H1 (cell line): Measurements from ENCODE around the gene PGLYRP2. TPM values are rescaled to one million over a fixed set of nuclear protein-coding genes. Genes with fewer than 3 reads are reported as not detected.

Experiments used
- BACH1 ChIP-seq: IDR thresholded peaks from 2 replicates; pipeline ENCODE4 v1.6.1; 2012; ENCODE audit warnings: low read length, improper control_type of control experiment
- CTBP2 ChIP-seq: IDR thresholded peaks from 2 replicates; pipeline ENCODE4 v1.7.0; 2011; ENCODE audit warnings: borderline replicate concordance, mild to moderate bottlenecking, moderate library complexity, mixed read lengths, low read length; ENCODE audit not compliant: insufficient read depth, insufficient read length
- KDM1A ChIP-seq: fragments of 200-600, 300-600 bp; sonication (generic); IDR thresholded peaks from 2 replicates; pipeline ENCODE4 v1.7.1; 2016; ENCODE audit warnings: mild to moderate bottlenecking, low read length, borderline replicate concordance
- RXRA ChIP-seq: IDR thresholded peaks from 2 replicates; pipeline ENCODE4 v1.6.1; 2011; ENCODE audit warnings: low read depth, mild to moderate bottlenecking, low read length, moderate library complexity; ENCODE audit not compliant: insufficient read depth
- SP2 ChIP-seq: IDR thresholded peaks from 2 replicates; pipeline ENCODE4 v1.6.1; 2012; ENCODE audit warnings: mild to moderate bottlenecking, low read length, inconsistent platforms
- SUZ12 ChIP-seq: fragments of 200-600 bp; sonication (generic); IDR thresholded peaks from 2 replicates; pipeline ENCODE4 v1.6.1; 2012; ENCODE audit warnings: mild to moderate bottlenecking, inconsistent platforms, low read length, moderate library complexity, mixed read lengths
- polyA plus RNA-seq, 7 experiments: library from polyadenylated mRNA; depleted of rRNA in 3 of 7; stranded (reverse) in 5 of 7; unstranded in 2 of 7; fragments of >200 nt in 5 of 7; fragments of 200-250 nt in 2 of 7; gene quantifications; 1 replicate in 5 of 7; 2 replicates in 1 of 7; 4 replicates in 1 of 7; pipeline versions ENCODE4 v1.2.1 to v1.2.3, GENCODE V29; 2011 to 2013; ENCODE audit warnings: missing spikeins in 2 of 7, mixed read lengths in 2 of 7
- total RNA-seq: library from RNA; stranded (reverse); fragmentation: NEBNext Ultra II Directional; extraction: Animal tissue kit (Norgen Biotek cat#: 25700); gene quantifications from 2 replicates; pipeline ENCODE4 v1.2.1, GENCODE V29; 2021
- TF ChIP-seq, protein P1 (sequence below): fragments of 300-600 bp; sonication (generic); IDR thresholded peaks from 2 replicates; pipeline ENCODE4 v1.7.1; 2012; ENCODE audit warnings: low read length, moderate library complexity, mild to moderate bottlenecking, inconsistent platforms; ENCODE audit not compliant: insufficient replicate concordance
- TF ChIP-seq, protein P2 (sequence below): IDR thresholded peaks from 2 replicates; pipeline ENCODE4 v1.6.1; 2012; ENCODE audit warnings: inconsistent platforms

PGLYRP2 gene
- total and polyA plus RNA-seq, 2 of the 8 experiments (the other 6 are each of a cell fraction or from before 2014, with no cell fraction given): not detected

DNA sequence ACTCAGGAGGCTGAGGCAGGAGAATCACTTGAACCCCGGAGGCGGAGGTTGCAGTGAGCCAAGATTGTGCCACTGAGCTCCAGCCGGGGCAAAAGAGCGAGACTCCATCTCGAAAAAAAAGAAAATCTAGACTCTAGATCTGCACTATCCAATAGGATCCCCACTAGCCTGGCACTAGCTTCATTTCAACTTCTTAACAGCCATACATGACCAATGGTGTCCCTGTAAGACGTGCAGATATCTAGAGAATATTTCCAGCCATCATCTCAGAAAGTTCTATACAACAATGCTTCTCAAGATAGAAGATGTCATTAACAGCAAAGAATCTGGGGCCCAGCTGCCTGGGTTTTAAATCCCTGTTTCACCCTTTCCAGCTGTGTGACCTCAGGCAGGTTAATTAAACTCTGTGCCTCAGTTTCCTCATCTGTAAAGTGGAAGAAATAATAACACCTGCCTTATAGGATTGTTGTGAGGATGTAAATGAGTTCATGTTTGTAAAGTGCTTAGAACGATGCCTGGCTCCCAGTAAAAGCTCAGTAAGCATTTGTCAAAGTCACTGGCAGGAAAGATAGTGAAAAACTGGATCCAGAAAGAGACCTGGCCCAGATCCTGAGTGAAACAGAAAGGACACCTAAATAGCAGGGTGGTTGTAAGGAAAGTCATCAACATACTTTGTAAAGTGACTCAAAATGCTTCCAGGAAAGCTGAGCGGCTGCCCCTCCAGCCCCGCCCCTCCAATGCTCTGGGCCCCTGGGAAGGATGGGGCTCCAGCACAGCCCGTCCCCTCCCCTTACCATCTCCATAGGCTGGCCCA, 43.1 kb downstream of the PGLYRP2 start (continued):
- TF ChIP-seq, protein P1, sequence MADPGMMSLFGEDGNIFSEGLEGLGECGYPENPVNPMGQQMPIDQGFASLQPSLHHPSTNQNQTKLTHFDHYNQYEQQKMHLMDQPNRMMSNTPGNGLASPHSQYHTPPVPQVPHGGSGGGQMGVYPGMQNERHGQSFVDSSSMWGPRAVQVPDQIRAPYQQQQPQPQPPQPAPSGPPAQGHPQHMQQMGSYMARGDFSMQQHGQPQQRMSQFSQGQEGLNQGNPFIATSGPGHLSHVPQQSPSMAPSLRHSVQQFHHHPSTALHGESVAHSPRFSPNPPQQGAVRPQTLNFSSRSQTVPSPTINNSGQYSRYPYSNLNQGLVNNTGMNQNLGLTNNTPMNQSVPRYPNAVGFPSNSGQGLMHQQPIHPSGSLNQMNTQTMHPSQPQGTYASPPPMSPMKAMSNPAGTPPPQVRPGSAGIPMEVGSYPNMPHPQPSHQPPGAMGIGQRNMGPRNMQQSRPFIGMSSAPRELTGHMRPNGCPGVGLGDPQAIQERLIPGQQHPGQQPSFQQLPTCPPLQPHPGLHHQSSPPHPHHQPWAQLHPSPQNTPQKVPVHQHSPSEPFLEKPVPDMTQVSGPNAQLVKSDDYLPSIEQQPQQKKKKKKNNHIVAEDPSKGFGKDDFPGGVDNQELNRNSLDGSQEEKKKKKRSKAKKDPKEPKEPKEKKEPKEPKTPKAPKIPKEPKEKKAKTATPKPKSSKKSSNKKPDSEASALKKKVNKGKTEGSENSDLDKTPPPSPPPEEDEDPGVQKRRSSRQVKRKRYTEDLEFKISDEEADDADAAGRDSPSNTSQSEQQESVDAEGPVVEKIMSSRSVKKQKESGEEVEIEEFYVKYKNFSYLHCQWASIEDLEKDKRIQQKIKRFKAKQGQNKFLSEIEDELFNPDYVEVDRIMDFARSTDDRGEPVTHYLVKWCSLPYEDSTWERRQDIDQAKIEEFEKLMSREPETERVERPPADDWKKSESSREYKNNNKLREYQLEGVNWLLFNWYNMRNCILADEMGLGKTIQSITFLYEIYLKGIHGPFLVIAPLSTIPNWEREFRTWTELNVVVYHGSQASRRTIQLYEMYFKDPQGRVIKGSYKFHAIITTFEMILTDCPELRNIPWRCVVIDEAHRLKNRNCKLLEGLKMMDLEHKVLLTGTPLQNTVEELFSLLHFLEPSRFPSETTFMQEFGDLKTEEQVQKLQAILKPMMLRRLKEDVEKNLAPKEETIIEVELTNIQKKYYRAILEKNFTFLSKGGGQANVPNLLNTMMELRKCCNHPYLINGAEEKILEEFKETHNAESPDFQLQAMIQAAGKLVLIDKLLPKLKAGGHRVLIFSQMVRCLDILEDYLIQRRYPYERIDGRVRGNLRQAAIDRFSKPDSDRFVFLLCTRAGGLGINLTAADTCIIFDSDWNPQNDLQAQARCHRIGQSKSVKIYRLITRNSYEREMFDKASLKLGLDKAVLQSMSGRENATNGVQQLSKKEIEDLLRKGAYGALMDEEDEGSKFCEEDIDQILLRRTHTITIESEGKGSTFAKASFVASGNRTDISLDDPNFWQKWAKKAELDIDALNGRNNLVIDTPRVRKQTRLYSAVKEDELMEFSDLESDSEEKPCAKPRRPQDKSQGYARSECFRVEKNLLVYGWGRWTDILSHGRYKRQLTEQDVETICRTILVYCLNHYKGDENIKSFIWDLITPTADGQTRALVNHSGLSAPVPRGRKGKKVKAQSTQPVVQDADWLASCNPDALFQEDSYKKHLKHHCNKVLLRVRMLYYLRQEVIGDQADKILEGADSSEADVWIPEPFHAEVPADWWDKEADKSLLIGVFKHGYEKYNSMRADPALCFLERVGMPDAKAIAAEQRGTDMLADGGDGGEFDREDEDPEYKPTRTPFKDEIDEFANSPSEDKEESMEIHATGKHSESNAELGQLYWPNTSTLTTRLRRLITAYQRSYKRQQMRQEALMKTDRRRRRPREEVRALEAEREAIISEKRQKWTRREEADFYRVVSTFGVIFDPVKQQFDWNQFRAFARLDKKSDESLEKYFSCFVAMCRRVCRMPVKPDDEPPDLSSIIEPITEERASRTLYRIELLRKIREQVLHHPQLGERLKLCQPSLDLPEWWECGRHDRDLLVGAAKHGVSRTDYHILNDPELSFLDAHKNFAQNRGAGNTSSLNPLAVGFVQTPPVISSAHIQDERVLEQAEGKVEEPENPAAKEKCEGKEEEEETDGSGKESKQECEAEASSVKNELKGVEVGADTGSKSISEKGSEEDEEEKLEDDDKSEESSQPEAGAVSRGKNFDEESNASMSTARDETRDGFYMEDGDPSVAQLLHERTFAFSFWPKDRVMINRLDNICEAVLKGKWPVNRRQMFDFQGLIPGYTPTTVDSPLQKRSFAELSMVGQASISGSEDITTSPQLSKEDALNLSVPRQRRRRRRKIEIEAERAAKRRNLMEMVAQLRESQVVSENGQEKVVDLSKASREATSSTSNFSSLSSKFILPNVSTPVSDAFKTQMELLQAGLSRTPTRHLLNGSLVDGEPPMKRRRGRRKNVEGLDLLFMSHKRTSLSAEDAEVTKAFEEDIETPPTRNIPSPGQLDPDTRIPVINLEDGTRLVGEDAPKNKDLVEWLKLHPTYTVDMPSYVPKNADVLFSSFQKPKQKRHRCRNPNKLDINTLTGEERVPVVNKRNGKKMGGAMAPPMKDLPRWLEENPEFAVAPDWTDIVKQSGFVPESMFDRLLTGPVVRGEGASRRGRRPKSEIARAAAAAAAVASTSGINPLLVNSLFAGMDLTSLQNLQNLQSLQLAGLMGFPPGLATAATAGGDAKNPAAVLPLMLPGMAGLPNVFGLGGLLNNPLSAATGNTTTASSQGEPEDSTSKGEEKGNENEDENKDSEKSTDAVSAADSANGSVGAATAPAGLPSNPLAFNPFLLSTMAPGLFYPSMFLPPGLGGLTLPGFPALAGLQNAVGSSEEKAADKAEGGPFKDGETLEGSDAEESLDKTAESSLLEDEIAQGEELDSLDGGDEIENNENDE: no peak
- TF ChIP-seq SP2 (no peak), KDM1A (no peak), BACH1 (no peak), CTBP2 (no peak), SUZ12 (no peak), RXRA (no peak)
- TF ChIP-seq, protein P2, sequence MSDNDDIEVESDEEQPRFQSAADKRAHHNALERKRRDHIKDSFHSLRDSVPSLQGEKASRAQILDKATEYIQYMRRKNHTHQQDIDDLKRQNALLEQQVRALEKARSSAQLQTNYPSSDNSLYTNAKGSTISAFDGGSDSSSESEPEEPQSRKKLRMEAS: no peak
